Hepatocyte (in vitro differentiated cells): ENCODE results near the gene EFNB2.

Experiments used
- CTCF ChIP-seq: fragments of 200-600 bp; sonication (generic); IDR thresholded peaks from 2 replicates; pipeline ENCODE4 v1.5.1; 2016; ENCODE audit warnings: antibody characterized with exemption, mild to moderate bottlenecking; ENCODE audit not compliant: poor library complexity
- EZH2 ChIP-seq: fragments of 200-600 bp; sonication (generic); IDR thresholded peaks from 2 replicates; pipeline ENCODE4 v1.6.1; 2016; ENCODE audit warnings: antibody characterized with exemption, mild to moderate bottlenecking, borderline replicate concordance

- TF ChIP-seq EZH2 (no peak), CTCF (no peak)
Observed at GRCh38 chr13:106521095-106521799, 14.2 kb downstream of the EFNB2 start.
